ENCODE measurements around the gene ADAMTS4.

The ADAMTS4 gene

GRCh38 chr1:161201836-161202712 is 3.2 kb upstream of the ADAMTS4 start, which contains the start of gene NDUFS2:
TSS of gene NDUFS2 (plus strand) at chr1:161202367. CDS start at chr1:161202386, 19 bp downstream.
- Histone ChIP-seq H3K4me3 (ENCODE audit: low read length) (peak within 1 kb of the TSS; percentile 95), H3K79me2 (ENCODE audit: control insufficient read depth, low read length) (peaks cover 18% of the 10 kb centered on the region), H4K20me1 (ENCODE audit: control insufficient read depth, insufficient read depth, low read depth, low read length) (no peaks in the 10 kb centered on the region), H3K4me2 (ENCODE audit: low read length) (peak within 1 kb of the TSS; percentile 92), H3K4me1 (ENCODE audit: control insufficient read depth, low read length) (peaks cover 38% of the 10 kb centered on the region), H3K36me3 (ENCODE audit: control insufficient read depth, low read length) (peaks cover 35% of the 10 kb centered on the region), H3K27ac (ENCODE audit: low read depth, low read length) (peak within 1 kb of the TSS; percentile 54), H3F3A (ENCODE audit: control insufficient read depth, insufficient read depth) (peaks cover 2% of the 10 kb centered on the region; the same call in 1 of the 2 replicates), H3K9me2 (replicated peaks; ENCODE audit: control insufficient read depth, low read length) (no peaks in the 10 kb centered on the region), H3K9me3 (ENCODE audit: control insufficient read depth, insufficient read depth, low read length) (no peaks in the 10 kb centered on the region), H3K27me3 (ENCODE audit: control insufficient read depth, low read length) (no peaks in the 10 kb centered on the region)
- TF ChIP-seq CTCF (IDR thresholded peaks at IDR 0.05; ENCODE audit: low read depth, low read length, poor library complexity, severe bottlenecking) (peak; percentile 64), EZH2phosphoT487 (IDR thresholded peaks at IDR 0.05; ENCODE audit: borderline replicate concordance, low read length) (no peak)

GRCh38 chr1:161200992-161201835 is 2.4 kb upstream of the ADAMTS4 start:
- Histone ChIP-seq H3K4me2 (ENCODE audit: low read length) (peak overlapping the region; percentile 92), H3K27me3 (ENCODE audit: control insufficient read depth, low read length) (no peaks in the 10 kb centered on the region), H3K9me3 (ENCODE audit: control insufficient read depth, insufficient read depth, low read length) (no peaks in the 10 kb centered on the region), H3K79me2 (ENCODE audit: control insufficient read depth, low read length) (peaks cover 18% of the 10 kb centered on the region), H3K27ac (ENCODE audit: low read depth, low read length) (peak overlapping the region; percentile 54), H3K4me1 (ENCODE audit: control insufficient read depth, low read length) (peaks cover 38% of the 10 kb centered on the region), H3K9me2 (replicated peaks; ENCODE audit: control insufficient read depth, low read length) (no peaks in the 10 kb centered on the region), H3K36me3 (ENCODE audit: control insufficient read depth, low read length) (peaks cover 27% of the 10 kb centered on the region), H3F3A (ENCODE audit: control insufficient read depth, insufficient read depth) (peaks cover 2% of the 10 kb centered on the region; the same call in 1 of the 2 replicates), H3K4me3 (ENCODE audit: low read length) (peak overlapping the region; percentile 95), H4K20me1 (ENCODE audit: control insufficient read depth, insufficient read depth, low read depth, low read length) (no peaks in the 10 kb centered on the region)
- no peak for TF ChIP-seq CTCF (IDR thresholded peaks at IDR 0.05; ENCODE audit: low read depth, low read length, poor library complexity, severe bottlenecking)
- TF ChIP-seq EZH2phosphoT487 (IDR thresholded peaks at IDR 0.05; ENCODE audit: borderline replicate concordance, low read length): no peak

- Histone ChIP-seq H4K20me1 (ENCODE audit: control insufficient read depth, insufficient read depth, low read depth, low read length) (no peaks in the 10 kb centered on the region), H3F3A (ENCODE audit: control insufficient read depth, insufficient read depth) (peaks cover 2% of the 10 kb centered on the region; the same call in 1 of the 2 replicates), H3K27me3 (ENCODE audit: control insufficient read depth, low read length) (no peaks in the 10 kb centered on the region), H3K4me3 (ENCODE audit: low read length) (no peak overlapping the region), H3K9me2 (replicated peaks; ENCODE audit: control insufficient read depth, low read length) (no peaks in the 10 kb centered on the region), H3K4me2 (ENCODE audit: low read length) (no peak overlapping the region), H3K9me3 (ENCODE audit: control insufficient read depth, insufficient read depth, low read length) (no peaks in the 10 kb centered on the region), H3K79me2 (ENCODE audit: control insufficient read depth, low read length) (peaks cover 18% of the 10 kb centered on the region), H3K36me3 (ENCODE audit: control insufficient read depth, low read length) (peaks cover 20% of the 10 kb centered on the region), H3K27ac (ENCODE audit: low read depth, low read length) (no peak overlapping the region), H3K4me1 (ENCODE audit: control insufficient read depth, low read length) (peaks cover 42% of the 10 kb centered on the region)
- TF ChIP-seq EZH2phosphoT487 (IDR thresholded peaks at IDR 0.05; ENCODE audit: borderline replicate concordance, low read length): no peak
- TF ChIP-seq CTCF (IDR thresholded peaks at IDR 0.05; ENCODE audit: low read depth, low read length, poor library complexity, severe bottlenecking): no peak
These were observed 1.7 kb upstream of the ADAMTS4 start for GRCh38 chr1:161200421-161200991.

All from DOHH2 (cell line).